ENCODE measurements around the gene GUCY2D. TPM values are rescaled to one million over a fixed set of nuclear protein-coding genes. Genes with fewer than 3 reads are reported as not detected.

GUCY2D gene
- total and polyA plus RNA-seq, 10 donors: 0.03 to 0.43 (median 0.07) TPM; not detected in 7

DNA sequence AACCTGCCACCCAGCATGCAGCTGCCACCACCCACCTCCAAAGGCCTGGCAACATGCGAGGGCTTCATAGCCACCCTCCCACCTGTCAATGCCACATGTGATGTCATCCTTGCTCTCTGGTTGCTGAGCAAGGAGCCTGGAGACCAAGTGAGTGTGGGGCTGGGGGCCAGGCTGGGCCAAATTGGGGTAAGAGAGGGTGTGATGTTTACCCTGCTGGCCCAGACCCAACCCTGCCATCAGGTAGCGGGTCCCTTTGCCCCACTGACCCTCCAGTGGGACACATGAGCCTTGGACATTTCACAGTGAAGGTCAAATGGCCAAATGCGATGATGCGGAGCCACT is 45.3 kb downstream of the GUCY2D start:
- Histone ChIP-seq H3K4me1 (no peaks in the 10 kb centered on the region), H3K27me3 (replicated peaks in 1 of 7) (peaks cover 0 to 21% (median 0%) of the 10 kb centered on the region in 7 donors), H3K27ac (no peak overlapping the region), H3K4me3 (no peak overlapping the region), H3K9me3 (no peaks in the 10 kb centered on the region), H3K36me3 (peaks cover 0 to 3% (median 0%) of the 10 kb centered on the region in 6 donors)
- TF ChIP-seq POLR2AphosphoS5 (IDR thresholded peaks at IDR 0.05): no peak
- TF ChIP-seq POLR2A (IDR thresholded peaks at IDR 0.05): no peak
- TF ChIP-seq CTCF (IDR thresholded peaks at IDR 0.05 in 8 of 11, conservative IDR thresholded peaks at IDR 0.05 in 3 of 11): no peak
- intact Hi-C loops (cut with DNase I; ENCODE audit: low total_unique reads): no loop called here
- WGBS, 5 donors: 82 to 94% (median 88%) methylated on average over 4 of the region's 4 CpGs
- no peak for DNase-seq

- intact Hi-C loops (cut with DNase I; ENCODE audit: low total_unique reads): no loop called here
- no peak for DNase-seq
- H3K4me3 ChIP-seq: no peak overlapping the region
- no peak overlapping the region for H3K27ac ChIP-seq
- 81 to 97% (median 92%) methylated on average over 4 to 12 of the region's 12 CpGs for WGBS, 5 donors
- H3K4me1 ChIP-seq: no peaks in the 10 kb centered on the region
- H3K36me3 ChIP-seq: peaks cover 0 to 3% (median 0%) of the 10 kb centered on the region in 6 donors
- TF ChIP-seq POLR2A (IDR thresholded peaks at IDR 0.05): no peak
- TF ChIP-seq CTCF (IDR thresholded peaks at IDR 0.05 in 8 of 11, conservative IDR thresholded peaks at IDR 0.05 in 3 of 11): no peak
- TF ChIP-seq POLR2AphosphoS5 (IDR thresholded peaks at IDR 0.05): no peak
- peaks cover 0 to 21% (median 0%) of the 10 kb centered on the region in 7 donors for H3K27me3 ChIP-seq (replicated peaks in 1 of 7)
- no peaks in the 10 kb centered on the region for H3K9me3 ChIP-seq
Measured at GRCh38 chr17:8048236-8048635, 45.8 kb downstream of the GUCY2D start.

DNA sequence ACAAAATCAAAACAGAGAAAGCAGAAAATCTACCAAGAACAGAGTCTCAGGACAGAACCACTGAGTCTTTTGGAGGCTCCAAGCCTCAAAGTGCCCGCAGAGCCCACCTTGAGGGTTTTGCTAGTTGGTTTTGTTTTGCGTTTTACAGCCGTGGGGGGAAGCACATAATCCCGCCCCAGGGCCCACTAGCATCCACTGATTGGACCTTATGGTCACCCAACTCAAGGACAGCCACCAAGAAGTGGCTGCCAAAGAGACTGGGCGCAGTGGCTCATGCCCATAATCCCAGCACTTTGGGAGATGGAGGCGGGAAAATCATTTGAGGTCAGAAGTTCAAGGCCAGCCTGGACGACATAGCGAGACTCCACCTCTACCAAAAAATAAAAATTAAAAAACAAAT is 46.3 kb downstream of the GUCY2D start:
- 76 to 89% (median 87%) methylated on average over 7 to 8 of the region's 8 CpGs for WGBS, 5 donors
- no peak overlapping the region for H3K4me3 ChIP-seq
- H3K27ac ChIP-seq: no peak overlapping the region
- H3K4me1 ChIP-seq: no peaks in the 10 kb centered on the region
- H3K9me3 ChIP-seq: no peaks in the 10 kb centered on the region
- intact Hi-C loops (cut with DNase I; ENCODE audit: low total_unique reads): no loop called here
- no peak for DNase-seq
- peaks cover 0 to 21% (median 0%) of the 10 kb centered on the region in 7 donors for H3K27me3 ChIP-seq (replicated peaks in 1 of 7)
- TF ChIP-seq CTCF (IDR thresholded peaks at IDR 0.05 in 8 of 11, conservative IDR thresholded peaks at IDR 0.05 in 3 of 11): no peak
- TF ChIP-seq POLR2A (IDR thresholded peaks at IDR 0.05): no peak
- no peak for TF ChIP-seq POLR2AphosphoS5 (IDR thresholded peaks at IDR 0.05)
- H3K36me3 ChIP-seq: peaks cover 0 to 3% (median 0%) of the 10 kb centered on the region in 6 donors

DNA sequence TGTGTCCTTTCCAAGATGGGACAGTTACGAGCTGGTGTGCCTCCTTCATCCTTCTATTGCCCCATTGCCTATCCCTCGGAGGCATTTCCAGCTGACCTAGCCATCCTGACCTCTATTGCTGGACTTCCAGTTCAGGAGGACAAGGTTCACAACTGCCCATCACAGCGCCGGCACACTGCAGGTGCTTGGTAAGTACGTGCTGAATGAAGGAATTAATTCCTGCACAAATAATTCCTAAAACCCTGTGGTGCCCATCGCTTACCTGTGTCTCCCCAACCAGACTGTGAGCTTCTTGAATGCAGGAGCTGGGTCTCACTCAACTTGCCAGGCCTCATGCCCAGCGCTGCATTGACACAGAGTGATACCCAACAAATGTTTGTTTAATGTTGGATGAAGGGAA is 49.4 kb downstream of the GUCY2D start:
- intact Hi-C loops (cut with DNase I; ENCODE audit: low total_unique reads): loop anchor here (10.0 kb wide), 2 partner anchors 57 to 227 kb away; no protein-coding TSS in a partner anchor
- no peak for TF ChIP-seq CTCF (IDR thresholded peaks at IDR 0.05 in 8 of 11, conservative IDR thresholded peaks at IDR 0.05 in 3 of 11)
- no peak for TF ChIP-seq POLR2AphosphoS5 (IDR thresholded peaks at IDR 0.05)
- no peak for TF ChIP-seq POLR2A (IDR thresholded peaks at IDR 0.05)
- H3K4me1 ChIP-seq: peaks cover 0 to 20% (median 14%) of the 10 kb centered on the region in 6 donors
- H3K27ac ChIP-seq: no peak overlapping the region
- H3K9me3 ChIP-seq: no peaks in the 10 kb centered on the region
- peaks cover 0 to 10% (median 0%) of the 10 kb centered on the region in 7 donors for H3K27me3 ChIP-seq (replicated peaks in 1 of 7)
- 72 to 91% (median 85%) methylated on average over 7 of the region's 7 CpGs for WGBS, 5 donors
- H3K4me3 ChIP-seq: no peak overlapping the region
- H3K36me3 ChIP-seq: peaks cover 0 to 3% (median 0%) of the 10 kb centered on the region in 6 donors
- DNase-seq: no peak
